ENCODE measurements around the gene SASH1.

SASH1 gene

DNA sequence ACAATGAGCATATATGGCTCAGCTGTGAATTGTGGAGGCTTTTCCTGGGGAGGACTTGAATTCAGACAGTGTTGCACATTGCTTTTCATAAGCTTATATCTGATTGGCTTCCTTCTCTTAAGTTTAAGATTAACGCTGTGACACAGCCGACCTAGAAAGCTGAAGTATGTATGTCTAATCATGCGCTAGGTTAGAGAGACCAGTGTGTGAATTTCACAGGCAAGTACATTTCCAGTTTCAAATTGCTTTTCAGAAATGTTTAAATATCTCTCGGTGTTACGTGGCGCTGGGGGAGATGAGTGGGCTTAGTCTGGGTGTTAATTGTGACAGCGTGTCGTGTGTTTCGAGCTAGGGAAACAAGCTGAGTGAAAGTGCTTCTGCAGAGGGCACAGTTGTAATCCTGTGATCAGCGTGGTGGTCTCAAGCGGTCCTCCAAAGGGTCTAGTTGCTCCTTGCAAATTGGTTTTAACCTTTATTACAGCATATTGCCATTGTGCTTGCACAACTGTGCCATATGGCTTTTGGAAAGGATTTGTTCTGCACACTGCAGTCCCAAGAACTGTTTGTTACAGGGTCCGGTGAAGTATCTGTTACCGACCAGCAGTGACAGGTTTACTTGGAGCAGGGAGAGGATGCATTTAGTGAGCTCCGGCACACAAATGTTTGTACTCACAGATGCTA is 166.6 kb downstream of the SASH1 start:
- DNase-seq (ENCODE audit: insufficient read length, low spot score) (no peak), FAIRE-seq (no peak)
- TF ChIP-seq CTCF (IDR thresholded peaks at IDR 0.05; ENCODE audit: insufficient read depth, missing control alignments), result no peak

GRCh38 chr6:148509800-148510581 is 167.4 kb downstream of the SASH1 start:
- FAIRE-seq (peak; percentile 38), DNase-seq (ENCODE audit: insufficient read length, low spot score) (no peak)
- TF ChIP-seq CTCF (IDR thresholded peaks at IDR 0.05; ENCODE audit: insufficient read depth, missing control alignments), result no peak

DNA sequence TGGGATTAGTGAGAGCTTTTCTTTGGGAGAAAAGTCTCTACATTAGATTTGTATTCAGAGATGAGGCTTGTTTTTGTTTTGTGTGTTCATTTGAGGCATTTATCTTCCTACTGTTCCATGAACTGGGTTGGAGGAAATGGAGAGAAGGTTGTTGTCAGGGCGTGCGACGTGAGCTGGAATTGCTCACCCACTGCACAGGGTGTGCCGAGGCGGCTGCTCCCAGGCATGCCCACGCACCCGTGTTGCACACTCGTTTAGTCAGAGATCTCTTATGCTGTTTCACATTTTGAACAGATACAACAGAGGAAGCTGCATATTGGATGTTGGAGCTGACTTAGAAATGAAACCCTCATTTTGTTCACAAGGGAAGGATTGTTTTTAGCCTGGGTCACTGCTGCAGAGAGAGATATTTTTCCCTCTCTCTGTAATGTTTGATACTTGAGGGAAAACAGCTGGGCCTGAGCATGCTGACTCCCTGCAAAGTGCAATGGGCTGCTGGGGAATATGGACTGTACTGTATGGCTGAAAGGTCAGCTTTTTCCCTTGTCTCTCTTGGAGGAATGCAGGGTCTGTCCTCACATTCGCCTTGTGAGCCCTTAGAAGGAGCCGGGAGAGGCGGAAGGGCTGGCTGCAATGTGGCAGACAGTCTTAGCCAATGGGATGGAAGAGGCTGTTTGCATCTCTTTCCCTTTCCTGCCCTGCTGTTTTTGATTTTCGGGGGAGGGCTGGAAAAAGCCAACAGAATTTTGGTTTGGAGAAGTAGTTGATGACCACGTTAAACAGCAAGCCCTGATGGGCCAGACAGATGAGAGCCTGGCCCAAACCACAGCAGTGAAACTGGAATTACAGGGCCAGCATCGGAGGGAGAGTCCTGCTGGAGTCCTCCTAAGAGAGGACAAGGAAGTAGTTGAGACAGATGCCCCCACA is 170.8 kb downstream of the SASH1 start:
- no peak for TF ChIP-seq CTCF (IDR thresholded peaks at IDR 0.05; ENCODE audit: insufficient read depth, missing control alignments)
- no peak for FAIRE-seq
- DNase-seq (ENCODE audit: insufficient read length, low spot score), result no peak

DNA sequence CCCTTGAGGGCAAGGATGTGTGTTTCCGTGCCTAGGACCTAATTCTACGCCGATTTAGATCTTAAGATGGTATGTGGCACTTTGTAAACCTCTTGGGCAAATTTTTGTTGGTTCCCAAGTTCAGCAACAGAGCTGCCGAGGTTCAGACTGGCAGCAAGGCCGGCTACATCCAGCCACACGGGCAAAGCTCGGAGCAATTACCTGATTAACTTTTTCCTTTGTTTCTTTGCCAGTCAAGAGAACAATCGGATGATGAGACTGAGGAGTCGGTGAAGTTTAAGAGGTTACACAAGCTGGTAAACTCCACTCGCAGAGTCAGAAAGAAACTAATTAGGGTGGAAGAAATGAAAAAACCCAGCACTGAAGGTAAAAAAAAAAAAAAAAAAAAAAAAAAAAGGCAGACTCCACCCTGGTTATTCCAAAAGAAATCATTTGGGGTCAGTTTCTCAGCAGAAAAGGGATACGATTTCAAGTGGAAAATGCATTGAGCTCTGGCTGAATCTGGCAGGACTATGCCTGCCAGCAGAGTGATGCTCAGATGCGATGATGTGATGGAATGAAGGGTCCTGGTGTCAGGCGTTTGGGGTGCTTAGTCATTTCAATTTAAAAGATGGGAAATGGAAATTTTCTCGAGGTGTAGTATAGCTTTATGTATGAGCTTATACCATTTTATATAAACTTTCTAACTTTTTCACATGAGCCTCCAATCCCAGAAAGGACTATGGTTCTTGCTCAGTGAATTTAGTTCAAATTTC is 171.6 kb downstream of the SASH1 start:
- no peak for TF ChIP-seq CTCF (IDR thresholded peaks at IDR 0.05; ENCODE audit: insufficient read depth, missing control alignments)
- FAIRE-seq (no peak), DNase-seq (ENCODE audit: insufficient read length, low spot score) (no peak)

- TF ChIP-seq CTCF (IDR thresholded peaks at IDR 0.05; ENCODE audit: insufficient read depth, missing control alignments), result no peak
- FAIRE-seq, result no peak
- DNase-seq (ENCODE audit: insufficient read length, low spot score), result no peak
Measured at GRCh38 chr6:148516217-148516616, 173.6 kb downstream of the SASH1 start.

DNA sequence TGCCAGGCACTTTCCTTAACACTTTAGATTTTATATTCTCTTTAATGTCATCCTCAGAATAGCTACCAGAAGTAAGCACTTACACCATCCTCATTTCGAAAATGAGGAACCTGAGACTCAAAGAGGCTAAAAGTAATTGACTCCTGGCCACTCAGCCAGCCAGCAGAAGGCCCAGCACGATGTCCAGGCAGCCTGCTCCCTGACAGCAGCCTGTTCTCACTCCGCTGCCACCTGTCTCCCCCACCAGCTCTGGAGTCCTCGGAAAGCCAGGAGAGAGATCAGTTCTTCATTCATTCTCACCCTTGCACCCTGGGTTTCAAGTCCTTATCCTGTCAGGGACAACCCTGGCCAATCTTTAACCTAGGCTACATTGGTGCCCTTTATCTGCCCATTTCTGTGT is 174.0 kb downstream of the SASH1 start:
- DNase-seq (ENCODE audit: insufficient read length, low spot score), result no peak
- no peak for FAIRE-seq
- TF ChIP-seq CTCF (IDR thresholded peaks at IDR 0.05; ENCODE audit: insufficient read depth, missing control alignments), result no peak
